ENCODE results near the gene ZNF282. TPM values are rescaled to one million over a fixed set of nuclear protein-coding genes. Genes with fewer than 3 reads are reported as not detected.

Gene ZNF282
- polyA plus RNA-seq, 1 experiment: 8.2 TPM

DNA sequence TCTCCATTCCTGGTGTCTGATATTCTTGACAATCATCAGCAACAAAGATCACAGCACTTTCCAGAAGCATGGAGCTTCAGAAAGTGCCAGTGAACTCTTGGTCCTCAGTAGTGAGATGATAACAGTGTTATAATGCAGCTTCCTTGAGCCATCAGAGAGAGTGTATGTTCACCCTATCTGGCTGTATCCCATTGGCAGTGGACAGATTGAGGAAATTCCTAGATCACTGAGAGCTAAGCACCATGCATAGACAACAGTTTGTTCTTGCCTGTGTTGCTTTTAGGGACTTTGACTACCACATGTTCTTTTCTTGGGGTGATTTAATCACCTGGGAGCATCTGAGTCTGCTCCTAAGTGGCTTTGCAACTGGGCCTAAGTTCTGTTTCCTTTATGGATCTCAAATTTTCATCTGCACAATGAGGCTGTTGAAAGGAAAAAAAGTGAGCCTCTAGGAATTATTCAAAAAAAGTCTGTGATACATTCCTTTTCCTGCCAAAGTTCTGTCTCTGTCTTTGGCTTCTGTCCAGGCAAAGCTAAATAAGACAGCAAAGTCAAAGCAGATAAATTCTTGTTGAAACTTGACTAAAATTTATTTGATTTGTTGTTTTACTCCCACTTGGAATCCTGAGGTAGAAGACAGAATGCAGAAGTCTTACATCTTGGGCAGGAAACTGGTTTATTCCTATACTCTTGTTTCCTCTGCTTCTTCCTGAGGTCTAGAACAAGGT, 14.5 kb upstream of the ZNF282 start:
- Histone ChIP-seq H3K27ac (ENCODE audit: low read depth, low read length) (no peak overlapping the region), H3K4me3 (ENCODE audit: low read depth, low read length) (no peak overlapping the region), H3K27me3 (ENCODE audit: control insufficient read depth, insufficient read depth, low read length) (no peaks in the 10 kb centered on the region), H3K9me3 (ENCODE audit: control insufficient read depth, insufficient read depth, low read length) (no peaks in the 10 kb centered on the region)
- ChIA-PET CTCF (interaction anchor here (0.6 to 1.8 kb wide), 6 partner anchors 15 to 242 kb away, joined by 3 to 9 read pairs (median 4); partner anchors contain the start of genes ZNF282, ZNF398 and ZNF783), POLR2A (interaction anchor here (0.6 to 1.2 kb wide), 3 partner anchors 8 to 34 kb away, joined by 3 to 4 read pairs (median 4); partner anchors contain the start of genes ZNF282 and ZNF398)
- no peak for DNase-seq (ENCODE audit: low read depth, low spot score)
- TF ChIP-seq, protein P1, sequence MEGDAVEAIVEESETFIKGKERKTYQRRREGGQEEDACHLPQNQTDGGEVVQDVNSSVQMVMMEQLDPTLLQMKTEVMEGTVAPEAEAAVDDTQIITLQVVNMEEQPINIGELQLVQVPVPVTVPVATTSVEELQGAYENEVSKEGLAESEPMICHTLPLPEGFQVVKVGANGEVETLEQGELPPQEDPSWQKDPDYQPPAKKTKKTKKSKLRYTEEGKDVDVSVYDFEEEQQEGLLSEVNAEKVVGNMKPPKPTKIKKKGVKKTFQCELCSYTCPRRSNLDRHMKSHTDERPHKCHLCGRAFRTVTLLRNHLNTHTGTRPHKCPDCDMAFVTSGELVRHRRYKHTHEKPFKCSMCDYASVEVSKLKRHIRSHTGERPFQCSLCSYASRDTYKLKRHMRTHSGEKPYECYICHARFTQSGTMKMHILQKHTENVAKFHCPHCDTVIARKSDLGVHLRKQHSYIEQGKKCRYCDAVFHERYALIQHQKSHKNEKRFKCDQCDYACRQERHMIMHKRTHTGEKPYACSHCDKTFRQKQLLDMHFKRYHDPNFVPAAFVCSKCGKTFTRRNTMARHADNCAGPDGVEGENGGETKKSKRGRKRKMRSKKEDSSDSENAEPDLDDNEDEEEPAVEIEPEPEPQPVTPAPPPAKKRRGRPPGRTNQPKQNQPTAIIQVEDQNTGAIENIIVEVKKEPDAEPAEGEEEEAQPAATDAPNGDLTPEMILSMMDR (IDR thresholded peaks at IDR 0.05; ENCODE audit: low read depth, low read length): no peak

DNA sequence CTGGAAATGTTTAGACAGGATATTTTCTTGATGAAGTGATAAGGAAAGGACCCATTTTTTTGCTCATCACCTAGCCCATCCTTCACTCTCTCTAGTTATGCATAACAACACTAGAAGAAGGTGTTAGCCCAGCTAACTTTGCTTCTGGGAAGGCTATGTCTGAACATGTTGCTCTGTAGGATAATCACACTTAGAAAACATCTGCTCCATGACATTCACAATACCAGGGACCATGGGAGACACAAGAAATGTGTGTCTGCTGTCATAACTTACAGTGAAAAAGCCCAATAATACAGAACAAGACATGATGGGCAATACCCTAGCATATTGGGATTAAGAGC, 13.9 kb upstream of the ZNF282 start:
- TF ChIP-seq, protein P1 (IDR thresholded peaks at IDR 0.05; ENCODE audit: low read depth, low read length): no peak
- no peak overlapping the region for H3K4me3 ChIP-seq (ENCODE audit: low read depth, low read length)
- H3K27me3 ChIP-seq (ENCODE audit: control insufficient read depth, insufficient read depth, low read length): no peaks in the 10 kb centered on the region
- DNase-seq (ENCODE audit: low read depth, low spot score): no peak
- POLR2A ChIA-PET: no interaction called here
- H3K9me3 ChIP-seq (ENCODE audit: control insufficient read depth, insufficient read depth, low read length): no peaks in the 10 kb centered on the region
- no peak overlapping the region for H3K27ac ChIP-seq (ENCODE audit: low read depth, low read length)
- CTCF ChIA-PET: interaction anchor here (0.9 to 1.8 kb wide), 4 partner anchors 14 to 241 kb away, joined by 3 to 9 read pairs (median 4); partner anchors contain the start of genes ZNF282 and ZNF783

DNA sequence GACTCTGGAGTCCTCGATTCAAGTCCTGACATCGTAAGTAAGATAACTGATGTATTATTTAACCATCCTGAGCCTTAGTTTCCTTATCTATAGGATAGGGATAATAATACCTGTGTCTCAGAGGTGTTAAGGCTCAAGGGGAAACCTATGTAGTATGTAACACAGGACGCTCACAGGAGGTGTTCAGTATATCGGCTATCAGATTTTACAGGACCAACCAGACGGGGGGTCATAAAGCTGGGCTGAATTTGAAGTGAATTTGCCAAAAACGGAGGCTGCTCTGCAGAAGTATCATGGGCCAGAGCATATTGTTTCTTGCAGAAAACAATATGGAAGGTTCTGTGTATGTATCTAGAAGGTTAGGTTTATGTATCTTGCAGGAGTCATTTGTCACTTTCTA, 11.1 kb upstream of the ZNF282 start:
- CTCF ChIA-PET: interaction anchor here (1.1 kb wide), 1 partner anchor 11 kb away, joined by 4 read pairs; the partner anchor contains the start of gene ZNF282

DNA sequence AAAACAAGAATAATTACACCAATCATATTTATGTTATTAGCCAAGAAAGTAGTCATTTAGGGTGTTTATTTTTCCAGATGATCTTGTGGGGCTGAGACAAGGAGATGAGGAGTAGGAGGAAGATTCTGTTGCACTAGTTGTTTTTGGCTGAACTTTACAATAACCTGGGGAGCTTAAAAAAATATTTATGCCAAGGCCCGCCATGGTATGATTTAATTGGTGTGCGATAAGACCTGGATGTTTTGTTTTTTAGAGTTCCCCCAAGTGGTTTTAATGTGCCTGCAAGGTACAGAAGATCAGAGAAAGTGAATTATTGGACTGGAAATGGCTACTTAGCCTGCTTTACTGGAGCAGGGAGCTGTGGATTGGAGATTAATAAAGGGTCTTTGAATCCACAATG, 7.1 kb upstream of the ZNF282 start:
- Histone ChIP-seq H3K4me3 (ENCODE audit: low read depth, low read length) (no peak overlapping the region), H3K9me3 (ENCODE audit: control insufficient read depth, insufficient read depth, low read length) (no peaks in the 10 kb centered on the region), H3K27ac (ENCODE audit: low read depth, low read length) (no peak overlapping the region), H3K27me3 (ENCODE audit: control insufficient read depth, insufficient read depth, low read length) (no peaks in the 10 kb centered on the region)
- DNase-seq (ENCODE audit: low read depth, low spot score): no peak
- ChIA-PET CTCF (no interaction called here), POLR2A (interaction anchor here (0.7 to 1.6 kb wide), 2 partner anchors 40 to 41 kb away, joined by 3 to 6 read pairs; partner anchors contain the start of gene ZNF398)
- TF ChIP-seq, protein P1 (IDR thresholded peaks at IDR 0.05; ENCODE audit: low read depth, low read length): no peak

More for the DNA sequence above, 11.1 kb upstream of the ZNF282 start:
- TF ChIP-seq, protein P1 (IDR thresholded peaks at IDR 0.05; ENCODE audit: low read depth, low read length): no peak
- no peak overlapping the region for H3K4me3 ChIP-seq (ENCODE audit: low read depth, low read length)
- POLR2A ChIA-PET: interaction anchor here (1.0 kb wide), 1 partner anchor 11 kb away, joined by 4 read pairs; the partner anchor contains the start of gene ZNF282
- DNase-seq (ENCODE audit: low read depth, low spot score): no peak
- no peaks in the 10 kb centered on the region for H3K9me3 ChIP-seq (ENCODE audit: control insufficient read depth, insufficient read depth, low read length)
- no peaks in the 10 kb centered on the region for H3K27me3 ChIP-seq (ENCODE audit: control insufficient read depth, insufficient read depth, low read length)
- H3K27ac ChIP-seq (ENCODE audit: low read depth, low read length): no peak overlapping the region

DNA sequence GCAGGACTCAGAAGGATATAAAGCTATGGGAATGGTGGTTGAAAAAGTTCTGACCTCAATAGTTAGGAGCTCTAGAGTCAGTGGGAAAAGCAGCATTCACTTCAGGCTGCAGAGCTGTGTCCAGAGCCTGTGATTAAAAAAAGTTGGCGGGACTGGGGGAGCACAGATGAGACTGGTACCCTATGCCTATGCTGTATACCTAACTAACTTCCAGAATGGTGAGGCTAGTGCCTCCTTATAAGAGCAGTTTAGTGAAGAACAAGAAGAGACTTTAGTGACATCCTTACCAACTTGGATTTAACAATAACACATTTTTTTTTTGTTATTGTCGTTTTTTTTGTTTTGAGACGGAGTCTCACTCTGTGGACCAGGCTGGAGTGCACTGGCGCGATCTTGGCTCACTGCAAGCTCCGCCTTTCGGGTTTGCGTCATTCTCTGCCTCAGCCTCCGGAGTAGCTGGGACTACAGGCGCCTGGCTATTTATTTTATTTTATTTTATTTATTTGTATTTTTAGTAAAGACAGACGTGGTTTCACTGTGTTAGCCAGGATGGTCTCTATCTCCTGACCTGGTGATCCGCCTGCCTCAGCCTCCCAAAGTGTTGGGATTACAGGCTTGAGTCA, 6.6 kb upstream of the ZNF282 start:
- DNase-seq (ENCODE audit: low read depth, low spot score): no peak
- CTCF ChIA-PET: no interaction called here
- H3K27me3 ChIP-seq (ENCODE audit: control insufficient read depth, insufficient read depth, low read length): no peaks in the 10 kb centered on the region
- TF ChIP-seq, protein P1 (IDR thresholded peaks at IDR 0.05; ENCODE audit: low read depth, low read length): no peak
- POLR2A ChIA-PET: interaction anchor here (0.7 to 1.6 kb wide), 3 partner anchors 8 to 42 kb away, joined by 3 to 6 read pairs (median 4); partner anchors contain the start of gene ZNF398
- no peak overlapping the region for H3K4me3 ChIP-seq (ENCODE audit: low read depth, low read length)
- H3K27ac ChIP-seq (ENCODE audit: low read depth, low read length): no peak overlapping the region
- H3K9me3 ChIP-seq (ENCODE audit: control insufficient read depth, insufficient read depth, low read length): no peaks in the 10 kb centered on the region
